ENCODE results near the gene PDIA2. TPM values are rescaled to one million over a fixed set of nuclear protein-coding genes. Genes with fewer than 3 reads are reported as not detected.

PDIA2 gene
- total and polyA plus RNA-seq, 2 donors (not counting 3 experiments of a cell fraction or from before 2014, with no cell fraction given) = 0.63 TPM; not detected in 1

- H3K36me3 ChIP-seq (ENCODE audit: control insufficient read depth in 2 of 2, extremely low read depth in 1 of 2, insufficient read depth in 2 of 2, low read length in 2 of 2) = peaks cover 0 to 20% of the 10 kb centered on the region in 2 experiments
- no peaks in the 10 kb centered on the region for H3K9me3 ChIP-seq (replicated peaks; ENCODE audit: control insufficient read depth, insufficient read depth, low read length)
- H3K9ac ChIP-seq (replicated peaks; ENCODE audit: extremely low read depth, insufficient read depth, low read length) = no peak overlapping the region
- intact Hi-C loops (cut with micrococcal nuclease) = no loop called here
- no peak overlapping the region for H2AFZ ChIP-seq (ENCODE audit: low read depth, low read length)
- H3K27ac ChIP-seq (ENCODE audit: insufficient read depth, low read depth, low read length) = no peak overlapping the region
- TF ChIP-seq MAX (IDR thresholded peaks at IDR 0.05; ENCODE audit: insufficient read depth, insufficient read length) (no peak), CTCF (IDR thresholded peaks at IDR 0.05; ENCODE audit: extremely low read depth in 1 of 2, insufficient read depth in 1 of 2, low read depth in 1 of 2, low read length in 2 of 2) (no peak), FOS (IDR thresholded peaks at IDR 0.05; ENCODE audit: borderline replicate concordance, insufficient read depth, low read length) (no peak), POLR2AphosphoS5 (IDR thresholded peaks at IDR 0.05; ENCODE audit: insufficient read depth, low read depth, low read length) (no peak), JUN (IDR thresholded peaks at IDR 0.05; ENCODE audit: borderline replicate concordance, insufficient read depth, insufficient read length, low read depth) (no peak), MYC (IDR thresholded peaks at IDR 0.05; ENCODE audit: low read depth, low read length) (no peak), GATA2 (IDR thresholded peaks at IDR 0.05; ENCODE audit: insufficient read depth, insufficient read length, low read depth, low read length) (no peak), EZH2 (IDR thresholded peaks at IDR 0.05; ENCODE audit: borderline replicate concordance, low read depth, low read length, severe bottlenecking) (no peak), POLR2A (IDR thresholded peaks at IDR 0.05; ENCODE audit: low read depth, low read length) (no peak)
- no peaks in the 10 kb centered on the region for H3K79me2 ChIP-seq (ENCODE audit: control insufficient read depth, insufficient read depth, low read length)
- dilution Hi-C loops (cut with MboI; ENCODE audit: extremely low pct_ligation_motif_present, low sequenced_read_pairs) = no loop called here
- no peaks in the 10 kb centered on the region for H4K20me1 ChIP-seq (replicated peaks; ENCODE audit: control insufficient read depth, extremely low read depth, insufficient read depth, low read length)
- ChIA-PET POLR2A (no interaction called here), CTCF (no interaction called here)
- no peak for DNase-seq (ENCODE audit: low read depth, low spot score)
- no TSS peak for BruUV-seq (replicated peaks)
- H3K9me1 ChIP-seq (replicated peaks; ENCODE audit: control insufficient read depth, extremely low read depth, insufficient read depth, low read length) = no peaks in the 10 kb centered on the region
- H3K4me1 ChIP-seq (ENCODE audit: control insufficient read depth, extremely low read depth, insufficient read depth, low read length) = no peaks in the 10 kb centered on the region
- H3K4me3 ChIP-seq (replicated peaks in 1 of 3; ENCODE audit: insufficient read depth in 1 of 3, low read depth in 1 of 3, low read length in 3 of 3) = no peak overlapping the region
- no peak overlapping the region for H3K4me2 ChIP-seq (ENCODE audit: insufficient read depth, low read length)
- no peak for FAIRE-seq
- no peaks in the 10 kb centered on the region for H3K27me3 ChIP-seq (ENCODE audit: control insufficient read depth in 2 of 2, insufficient read depth in 2 of 2, low read length in 2 of 2)
Observed at GRCh38 chr16:264440-264951, 18.5 kb upstream of the PDIA2 start.
